ENCODE data around the gene PRRC2B. TPM values are rescaled to one million over a fixed set of nuclear protein-coding genes. Genes with fewer than 3 reads are reported as not detected.

PRRC2B gene
- total RNA-seq, 1 experiment from 2014 or later: 219 TPM

DNA sequence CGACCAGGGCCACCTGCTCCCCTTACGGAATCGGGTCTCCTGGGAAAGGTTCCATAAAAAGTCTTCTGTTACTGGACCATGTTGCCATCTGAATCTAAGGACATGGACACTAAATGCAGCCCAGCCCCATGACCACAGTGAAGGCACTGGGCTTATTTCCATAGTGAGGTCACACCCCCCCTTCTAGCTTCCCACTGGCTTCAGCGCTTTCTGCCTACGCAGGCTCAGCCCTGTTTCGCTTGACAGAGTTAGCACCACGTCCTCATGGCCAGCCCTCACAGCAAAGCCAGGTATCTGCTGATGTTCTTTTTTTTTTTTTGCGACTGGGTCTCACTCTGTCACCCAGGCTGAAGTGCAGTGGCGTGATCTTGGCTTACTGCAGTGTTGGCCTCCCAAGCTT lies 123.0 kb downstream of the PRRC2B start:
- Histone ChIP-seq H3K4me1 (no peaks in the 10 kb centered on the region), H3K9me3 (no peaks in the 10 kb centered on the region), H3K4me3 (ENCODE audit: low read depth, low read length) (no peak overlapping the region), H3K27me3 (replicated peaks; ENCODE audit: control insufficient read depth, insufficient read depth, low read length) (no peaks in the 10 kb centered on the region), H3K36me3 (ENCODE audit: control insufficient read depth, insufficient read depth, low read length) (peaks cover 4% of the 10 kb centered on the region)
- Mint-ChIP-seq H3K4me3 (ENCODE audit: unreplicated experiment) (no peak overlapping the region), H3K27ac (ENCODE audit: unreplicated experiment) (no peak overlapping the region), H3K36me3 (ENCODE audit: insufficient read depth, unreplicated experiment) (peaks cover 40% of the 10 kb centered on the region), H3K4me1 (ENCODE audit: low read depth, unreplicated experiment) (no peaks in the 10 kb centered on the region), H3K27me3 (ENCODE audit: insufficient read depth, unreplicated experiment) (no peaks in the 10 kb centered on the region), H3K9me3 (ENCODE audit: unreplicated experiment) (no peaks in the 10 kb centered on the region)
- no TSS peak for BruUV-seq (replicated peaks)
- ChIA-PET POLR2A (no interaction called here), CTCF (no interaction called here)
- intact Hi-C loops (cut with micrococcal nuclease; ENCODE audit: unreplicated experiment): no loop called here
- TF ChIP-seq, protein P1, sequence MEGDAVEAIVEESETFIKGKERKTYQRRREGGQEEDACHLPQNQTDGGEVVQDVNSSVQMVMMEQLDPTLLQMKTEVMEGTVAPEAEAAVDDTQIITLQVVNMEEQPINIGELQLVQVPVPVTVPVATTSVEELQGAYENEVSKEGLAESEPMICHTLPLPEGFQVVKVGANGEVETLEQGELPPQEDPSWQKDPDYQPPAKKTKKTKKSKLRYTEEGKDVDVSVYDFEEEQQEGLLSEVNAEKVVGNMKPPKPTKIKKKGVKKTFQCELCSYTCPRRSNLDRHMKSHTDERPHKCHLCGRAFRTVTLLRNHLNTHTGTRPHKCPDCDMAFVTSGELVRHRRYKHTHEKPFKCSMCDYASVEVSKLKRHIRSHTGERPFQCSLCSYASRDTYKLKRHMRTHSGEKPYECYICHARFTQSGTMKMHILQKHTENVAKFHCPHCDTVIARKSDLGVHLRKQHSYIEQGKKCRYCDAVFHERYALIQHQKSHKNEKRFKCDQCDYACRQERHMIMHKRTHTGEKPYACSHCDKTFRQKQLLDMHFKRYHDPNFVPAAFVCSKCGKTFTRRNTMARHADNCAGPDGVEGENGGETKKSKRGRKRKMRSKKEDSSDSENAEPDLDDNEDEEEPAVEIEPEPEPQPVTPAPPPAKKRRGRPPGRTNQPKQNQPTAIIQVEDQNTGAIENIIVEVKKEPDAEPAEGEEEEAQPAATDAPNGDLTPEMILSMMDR (IDR thresholded peaks at IDR 0.05; ENCODE audit: insufficient read depth in 1 of 2, low read depth in 1 of 2, low read length in 1 of 2, severe bottlenecking in 1 of 2, unreplicated experiment in 1 of 2): no peak
- DNase-seq: no peak

DNA sequence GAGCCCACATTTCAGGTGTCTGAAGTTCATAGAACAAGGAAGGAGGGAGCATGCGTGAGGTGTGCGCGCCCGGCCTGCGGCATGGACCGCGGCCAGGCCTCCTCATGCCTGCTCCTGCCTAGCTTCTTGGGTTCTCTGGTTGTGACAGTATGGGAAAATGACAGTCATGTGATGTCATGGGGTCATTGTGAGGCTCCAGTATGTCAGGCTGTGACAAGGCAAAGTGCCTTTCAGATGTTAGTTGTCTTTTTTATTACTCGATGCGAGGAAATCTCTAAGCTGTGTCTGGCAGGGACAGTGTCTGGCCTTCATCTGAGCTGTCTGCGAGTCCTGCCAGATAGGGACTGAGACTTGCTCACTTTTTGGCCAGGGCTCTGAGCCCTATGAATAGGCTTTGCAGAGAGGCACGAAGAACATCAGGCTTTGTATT lies 123.9 kb downstream of the PRRC2B start:
- POLR2A ChIA-PET: no interaction called here
- peaks cover 44% of the 10 kb centered on the region for H3K36me3 Mint-ChIP-seq (ENCODE audit: insufficient read depth, unreplicated experiment)
- no peaks in the 10 kb centered on the region for H3K27me3 Mint-ChIP-seq (ENCODE audit: insufficient read depth, unreplicated experiment)
- H3K4me1 Mint-ChIP-seq (ENCODE audit: low read depth, unreplicated experiment): no peaks in the 10 kb centered on the region
- Histone ChIP-seq H3K4me3 (ENCODE audit: low read depth, low read length) (no peak overlapping the region), H3K36me3 (ENCODE audit: control insufficient read depth, insufficient read depth, low read length) (peaks cover 4% of the 10 kb centered on the region), H3K27me3 (replicated peaks; ENCODE audit: control insufficient read depth, insufficient read depth, low read length) (no peaks in the 10 kb centered on the region), H3K9me3 (no peaks in the 10 kb centered on the region), H3K4me1 (no peaks in the 10 kb centered on the region)
- H3K9me3 Mint-ChIP-seq (ENCODE audit: unreplicated experiment): no peaks in the 10 kb centered on the region
- DNase-seq: no peak
- intact Hi-C loops (cut with micrococcal nuclease; ENCODE audit: unreplicated experiment): no loop called here
- TF ChIP-seq, protein P1 (IDR thresholded peaks at IDR 0.05; ENCODE audit: insufficient read depth in 1 of 2, low read depth in 1 of 2, low read length in 1 of 2, severe bottlenecking in 1 of 2, unreplicated experiment in 1 of 2): no peak
- CTCF ChIA-PET: no interaction called here
- no TSS peak for BruUV-seq (replicated peaks)
- H3K4me3 Mint-ChIP-seq (ENCODE audit: unreplicated experiment): no peak overlapping the region
- H3K27ac Mint-ChIP-seq (ENCODE audit: unreplicated experiment): no peak overlapping the region

DNA sequence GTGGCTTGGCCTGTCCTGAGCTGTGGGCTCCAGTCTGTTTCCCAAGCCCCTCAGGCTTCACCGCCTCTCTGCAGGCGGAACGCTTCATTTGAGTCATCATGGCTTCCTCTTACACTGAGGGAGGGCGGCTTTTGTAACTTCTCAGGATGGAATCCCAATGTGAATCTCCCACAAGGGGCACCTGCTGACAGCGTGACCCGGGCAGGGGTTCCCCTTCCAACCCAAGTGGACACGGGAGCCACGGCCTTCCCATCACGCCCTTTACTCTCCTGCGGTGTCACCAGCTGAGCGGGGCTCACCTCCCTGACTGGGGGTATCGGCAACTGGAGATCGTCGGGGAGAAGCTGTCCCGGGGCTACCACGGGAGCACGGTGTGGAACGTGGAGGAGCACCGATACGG lies 124.7 kb downstream of the PRRC2B start:
- Mint-ChIP-seq H3K4me1 (ENCODE audit: low read depth, unreplicated experiment) (no peaks in the 10 kb centered on the region), H3K36me3 (ENCODE audit: insufficient read depth, unreplicated experiment) (peaks cover 43% of the 10 kb centered on the region), H3K27ac (ENCODE audit: unreplicated experiment) (no peak overlapping the region), H3K4me3 (ENCODE audit: unreplicated experiment) (no peak overlapping the region), H3K27me3 (ENCODE audit: insufficient read depth, unreplicated experiment) (no peaks in the 10 kb centered on the region), H3K9me3 (ENCODE audit: unreplicated experiment) (no peaks in the 10 kb centered on the region)
- H3K4me3 ChIP-seq (ENCODE audit: low read depth, low read length): no peak overlapping the region
- TF ChIP-seq, protein P1 (IDR thresholded peaks at IDR 0.05; ENCODE audit: insufficient read depth in 1 of 2, low read depth in 1 of 2, low read length in 1 of 2, severe bottlenecking in 1 of 2, unreplicated experiment in 1 of 2): no peak
- DNase-seq: no peak
- no peaks in the 10 kb centered on the region for H3K27me3 ChIP-seq (replicated peaks; ENCODE audit: control insufficient read depth, insufficient read depth, low read length)
- no peaks in the 10 kb centered on the region for H3K9me3 ChIP-seq
- H3K36me3 ChIP-seq (ENCODE audit: control insufficient read depth, insufficient read depth, low read length): peaks cover 4% of the 10 kb centered on the region
- ChIA-PET POLR2A (no interaction called here), CTCF (no interaction called here)
- intact Hi-C loops (cut with micrococcal nuclease; ENCODE audit: unreplicated experiment): no loop called here
- BruUV-seq (replicated peaks): no TSS peak
- H3K4me1 ChIP-seq: no peaks in the 10 kb centered on the region
